ENCODE results near the gene GPR107.

Gene GPR107

DNA sequence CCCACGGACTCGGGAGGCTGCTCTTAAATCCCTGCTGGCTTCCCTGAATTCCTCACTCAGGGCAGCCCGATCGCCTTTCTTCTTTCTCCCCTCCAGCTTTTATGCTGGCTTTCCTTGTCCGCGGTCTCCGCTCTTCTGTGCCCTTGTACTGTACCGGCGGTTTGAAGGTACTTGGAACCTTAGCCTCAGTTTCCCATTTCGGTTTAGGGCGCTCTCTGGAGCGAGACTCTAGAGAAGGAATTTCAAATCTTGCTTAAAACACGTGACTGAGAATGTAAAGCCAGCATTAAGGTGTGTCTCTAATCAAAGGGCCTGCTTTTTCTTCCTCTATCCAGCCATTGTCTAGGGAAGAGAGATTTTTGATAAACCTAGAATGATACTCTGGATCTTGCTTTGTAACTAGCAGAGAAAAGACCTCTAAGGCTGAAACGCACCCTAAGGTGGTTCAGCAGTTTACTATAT is 650 bp downstream of the GPR107 start:
- peak; percentile 55 for DNase-seq (ENCODE audit: low spot score)

- no peak for DNase-seq (ENCODE audit: low spot score)
These were observed 1.1 kb downstream of the GPR107 start for GRCh38 chr9:130054820-130055219.

DNA sequence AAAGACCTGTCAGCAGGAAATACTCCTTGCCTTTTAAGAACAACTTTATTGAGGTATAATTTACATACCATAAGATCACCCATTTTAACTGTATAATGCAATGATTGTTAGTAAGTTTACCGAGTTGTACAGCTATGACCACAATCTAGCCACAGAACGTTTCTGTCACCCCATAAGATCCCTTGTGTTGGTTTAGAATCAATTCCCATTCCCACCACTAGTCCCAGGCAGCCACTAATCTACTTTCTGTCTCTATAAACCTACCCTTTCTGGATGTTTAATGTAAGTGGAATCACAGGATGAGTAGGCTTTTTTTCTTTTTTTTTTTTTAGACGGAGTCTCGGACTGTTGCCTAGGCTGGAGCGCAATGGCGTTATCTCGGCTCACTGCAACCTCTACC is 4.4 kb downstream of the GPR107 start:
- peak; percentile 42 for DNase-seq (ENCODE audit: low spot score)

GRCh38 chr9:130058887-130059286 is 5.2 kb downstream of the GPR107 start:
- DNase-seq (ENCODE audit: low spot score): no peak

GRCh38 chr9:130060296-130060695 is 6.6 kb downstream of the GPR107 start:
- no peak for DNase-seq (ENCODE audit: low spot score)

- DNase-seq (ENCODE audit: low spot score): no peak
These were observed 9.0 kb downstream of the GPR107 start for GRCh38 chr9:130062750-130063149.

GRCh38 chr9:130064621-130065020 is 10.9 kb downstream of the GPR107 start:
- no peak for DNase-seq (ENCODE audit: low spot score)

- no peak for DNase-seq (ENCODE audit: low spot score)
These were observed 15.3 kb downstream of the GPR107 start for GRCh38 chr9:130069048-130069447.

GRCh38 chr9:130072515-130073235 is 19.0 kb downstream of the GPR107 start:
- DNase-seq (ENCODE audit: low spot score): no peak

- DNase-seq (ENCODE audit: low spot score): no peak
These were observed 19.7 kb downstream of the GPR107 start for GRCh38 chr9:130073373-130073772.

- DNase-seq (ENCODE audit: low spot score): no peak
These were observed 24.8 kb downstream of the GPR107 start for GRCh38 chr9:130078547-130078946.

DNA sequence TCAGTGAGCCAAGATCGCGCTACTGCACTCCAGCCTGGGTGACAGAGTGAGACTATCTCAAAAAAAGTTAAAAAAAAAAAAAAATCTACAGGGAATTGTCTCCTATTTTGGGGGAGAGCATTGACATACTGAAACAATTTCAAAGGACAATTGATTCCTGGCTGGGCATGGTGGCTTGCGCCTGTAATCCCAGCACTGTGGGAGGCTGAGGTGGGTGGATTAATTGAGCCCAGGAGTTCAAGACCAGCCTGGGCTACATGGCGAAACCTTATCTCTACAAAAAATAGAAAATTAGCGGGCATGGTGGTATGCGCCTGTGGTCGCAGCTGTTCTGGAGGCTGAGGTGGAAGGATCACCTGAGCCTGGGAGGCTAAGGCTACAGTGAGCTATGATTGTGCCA is 30.6 kb downstream of the GPR107 start:
- no peak for DNase-seq (ENCODE audit: low spot score)

GRCh38 chr9:130088051-130088450 is 34.3 kb downstream of the GPR107 start:
- DNase-seq (ENCODE audit: low spot score): no peak

DNA sequence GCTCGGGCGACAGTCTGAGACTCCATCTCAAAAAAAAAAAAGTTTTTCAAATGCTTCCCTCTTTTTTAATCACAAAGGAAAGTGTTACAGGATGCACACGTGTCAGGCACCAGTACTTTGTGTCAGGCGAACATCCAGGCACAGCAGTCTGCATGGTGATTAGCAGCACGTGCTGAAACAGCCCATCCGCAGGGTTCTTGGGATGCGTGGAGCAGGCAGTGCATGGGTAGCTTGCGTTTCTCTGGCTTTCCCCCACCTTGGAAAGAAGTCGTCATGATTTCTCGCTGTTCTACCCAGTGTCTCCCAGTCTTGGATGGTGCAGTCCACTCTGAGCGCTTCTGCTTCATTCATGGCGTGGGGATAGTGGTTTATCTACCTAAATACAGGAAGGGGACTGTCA is 35.4 kb downstream of the GPR107 start:
- DNase-seq (ENCODE audit: low spot score): no peak

- no peak for DNase-seq (ENCODE audit: low spot score)
These were observed 37.2 kb downstream of the GPR107 start for GRCh38 chr9:130090915-130091314.

- DNase-seq (ENCODE audit: low spot score): no peak
These were observed 39.2 kb downstream of the GPR107 start for GRCh38 chr9:130092910-130093309.

- no peak for DNase-seq (ENCODE audit: low spot score)
These were observed 42.2 kb downstream of the GPR107 start for GRCh38 chr9:130095872-130096271.

DNA sequence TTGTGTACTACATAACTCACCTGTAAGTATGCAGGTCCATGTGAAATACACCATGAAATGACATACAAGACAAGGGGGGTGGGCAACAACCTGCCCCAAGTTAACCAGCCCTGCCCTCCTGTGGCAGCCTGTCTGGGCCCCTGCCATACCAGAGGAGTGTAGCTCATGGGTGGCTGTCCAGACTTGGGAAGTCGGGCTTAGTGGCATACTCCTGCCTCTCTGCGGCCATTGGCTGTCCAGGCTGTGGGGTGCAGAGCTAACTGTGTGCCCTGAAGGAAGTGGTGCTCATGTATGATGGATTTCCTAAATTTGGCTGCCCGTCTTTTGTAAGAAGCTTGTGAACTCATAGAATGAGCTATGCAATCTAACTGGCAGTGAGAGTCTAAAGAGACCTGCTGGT is 47.0 kb downstream of the GPR107 start:
- DNase-seq (ENCODE audit: low spot score): no peak

- DNase-seq (ENCODE audit: low spot score): no peak
These were observed 48.2 kb downstream of the GPR107 start for GRCh38 chr9:130101915-130102314.

DNA sequence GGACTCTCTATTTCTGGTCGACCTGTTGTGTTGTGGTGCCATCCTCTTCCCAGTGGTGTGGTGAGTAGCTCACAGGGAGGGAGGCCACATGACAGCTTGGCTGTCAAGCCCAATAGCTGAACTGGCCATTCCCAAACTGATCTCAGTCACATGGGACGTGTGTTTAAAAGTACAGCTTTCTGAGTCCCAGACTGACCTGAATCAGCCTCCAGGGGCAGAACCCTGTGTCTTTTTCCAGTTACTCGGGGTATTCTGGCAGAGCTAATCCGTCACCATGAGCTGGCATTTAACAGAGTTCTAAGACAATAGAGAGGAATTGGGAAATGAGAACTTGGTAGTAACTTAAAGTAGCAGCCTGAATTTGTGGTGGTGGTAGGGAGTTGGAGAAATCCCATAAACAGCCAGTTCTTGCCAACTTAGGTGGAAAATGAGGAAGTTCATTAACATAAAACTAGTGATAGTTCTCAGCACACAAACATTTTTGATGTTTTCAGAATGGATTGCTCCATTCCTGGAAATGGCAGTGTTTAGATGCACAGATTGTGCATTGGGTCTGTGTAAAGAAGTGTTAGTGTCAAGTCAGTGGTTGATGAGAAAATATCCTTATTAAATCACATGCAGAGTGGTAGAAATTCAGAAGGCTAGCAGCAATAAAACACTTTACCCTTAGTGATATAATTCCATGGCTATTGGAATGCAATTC is 50.9 kb downstream of the GPR107 start:
- DNase-seq (ENCODE audit: low spot score): no peak

- no peak for DNase-seq (ENCODE audit: low spot score)
These were observed 53.1 kb downstream of the GPR107 start for GRCh38 chr9:130106860-130107233.

DNA sequence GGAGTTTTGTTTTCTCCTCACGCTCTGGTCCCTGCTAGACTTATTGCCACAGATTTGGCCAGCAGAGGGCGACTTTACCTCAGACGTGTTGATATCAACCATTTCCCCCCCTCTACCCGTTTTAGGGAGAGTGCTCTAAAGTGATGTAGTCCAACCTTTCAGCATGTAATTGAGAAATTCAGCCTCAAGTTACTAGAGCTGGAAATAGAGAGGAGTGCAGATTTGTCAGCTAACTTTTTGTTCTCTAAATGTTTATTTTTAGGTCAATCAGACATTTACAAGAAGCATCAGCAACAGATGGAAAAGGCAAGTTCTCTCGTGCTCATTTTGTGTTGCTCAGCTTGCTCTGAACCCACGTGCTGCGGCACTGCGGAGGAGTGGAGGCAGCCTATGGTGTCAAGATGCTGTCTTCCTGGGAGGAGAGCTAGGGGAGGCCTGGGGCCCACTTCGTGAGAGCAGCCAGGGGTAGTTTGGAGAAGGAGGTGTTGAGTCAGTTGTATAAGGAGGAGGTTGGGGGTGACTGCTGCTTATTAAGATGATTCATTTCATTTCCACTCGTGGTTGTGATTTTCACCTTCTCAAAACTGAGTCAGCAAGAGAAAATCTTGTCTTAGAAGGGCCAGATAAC is 53.6 kb downstream of the GPR107 start:
- peak; percentile 72 for DNase-seq (ENCODE audit: low spot score)

DNA sequence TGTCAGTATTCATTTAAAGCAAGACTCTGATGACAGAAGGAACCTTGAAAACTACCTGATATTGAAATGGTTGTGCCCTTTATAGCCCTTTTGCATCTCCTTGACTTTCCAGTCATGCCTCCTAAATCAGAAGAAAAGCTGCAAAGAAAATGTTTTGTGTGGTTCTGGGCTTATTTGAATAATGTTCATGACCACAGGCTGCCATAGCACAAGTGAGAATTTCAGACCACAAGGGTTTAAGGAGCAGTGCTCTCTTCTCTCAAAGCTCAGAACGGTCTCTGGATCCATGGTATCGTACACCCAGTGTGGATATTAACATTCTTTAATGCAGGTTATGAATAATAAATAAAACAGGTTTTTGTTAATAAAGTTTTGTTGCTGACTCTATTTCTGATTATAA is 54.2 kb downstream of the GPR107 start:
- DNase-seq (ENCODE audit: low spot score): no peak

Data from D341Med (cell line).